ENCODE data around the gene SPATA13.
"Not testable (repeated sequence)": the region's sequence is repeated elsewhere in the genome, so short reads cannot be mapped to it uniquely, and the experiment has no call there.

SPATA13 gene

DNA sequence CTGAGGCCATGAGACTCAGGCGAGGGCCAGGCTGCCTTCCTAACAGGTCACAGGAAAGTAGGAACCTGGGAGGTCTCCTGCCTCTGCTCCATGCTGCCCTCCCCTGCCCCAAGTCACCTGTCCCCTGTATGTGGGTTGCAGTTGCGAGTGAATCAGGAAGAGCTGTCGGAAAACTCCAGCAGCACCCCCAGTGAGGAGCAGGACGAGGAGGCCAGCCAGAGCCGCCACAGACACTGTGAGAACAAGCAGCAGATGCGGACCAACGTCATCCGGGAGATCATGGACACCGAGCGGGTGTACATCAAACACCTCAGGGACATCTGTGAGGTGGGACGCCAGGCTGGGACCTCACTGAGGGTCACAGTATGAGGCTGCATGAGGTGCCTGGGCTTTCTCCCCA, 126.1 kb downstream of the SPATA13 start:
- DNase-seq, result no peak

DNA sequence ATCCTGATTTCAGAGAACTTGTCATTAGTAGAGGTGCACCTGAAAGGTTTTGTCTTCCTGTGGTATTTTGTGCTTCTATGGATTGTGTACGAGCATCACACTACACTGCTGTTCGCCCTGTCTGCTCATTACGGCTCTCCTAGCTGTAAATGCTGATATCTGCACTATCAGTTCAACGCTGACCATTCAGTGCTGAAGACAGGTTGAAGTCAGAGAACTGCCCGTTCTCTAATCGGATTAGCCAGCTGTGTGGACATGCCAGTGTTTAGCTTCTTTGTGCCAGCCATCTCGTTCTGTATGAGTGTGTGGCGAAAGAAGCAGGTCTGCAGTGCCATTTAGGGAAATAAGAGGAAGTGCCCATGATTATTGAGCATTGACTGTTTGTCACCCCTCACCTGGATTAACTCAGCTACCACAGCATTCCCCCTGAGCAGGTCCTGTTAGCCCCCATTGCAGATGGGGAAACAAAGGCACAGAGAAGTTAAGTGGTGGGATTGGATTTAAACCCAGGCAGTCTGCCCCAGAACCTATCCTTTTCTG, 127.3 kb downstream of the SPATA13 start:
- DNase-seq, result no peak

DNA sequence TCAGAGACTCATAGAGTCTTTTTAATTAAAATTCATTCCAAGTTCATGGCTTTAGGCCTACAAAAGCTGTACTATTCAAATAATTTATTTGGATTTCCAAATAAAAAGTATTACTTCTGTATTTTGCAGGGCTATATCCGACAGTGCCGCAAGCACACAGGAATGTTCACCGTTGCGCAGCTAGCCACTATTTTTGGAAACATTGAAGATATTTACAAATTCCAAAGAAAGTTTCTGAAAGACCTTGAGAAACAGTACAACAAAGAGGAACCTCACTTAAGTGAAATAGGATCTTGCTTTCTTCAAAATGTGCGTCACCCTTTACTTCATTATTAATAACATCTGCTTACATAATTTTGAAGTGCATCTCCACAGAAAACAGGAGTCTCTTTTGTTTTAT, 128.3 kb downstream of the SPATA13 start:
- DNase-seq, result no peak

- no peak for DNase-seq
Measured at GRCh38 chr13:24290280-24290932, 129.9 kb downstream of the SPATA13 start.

DNA sequence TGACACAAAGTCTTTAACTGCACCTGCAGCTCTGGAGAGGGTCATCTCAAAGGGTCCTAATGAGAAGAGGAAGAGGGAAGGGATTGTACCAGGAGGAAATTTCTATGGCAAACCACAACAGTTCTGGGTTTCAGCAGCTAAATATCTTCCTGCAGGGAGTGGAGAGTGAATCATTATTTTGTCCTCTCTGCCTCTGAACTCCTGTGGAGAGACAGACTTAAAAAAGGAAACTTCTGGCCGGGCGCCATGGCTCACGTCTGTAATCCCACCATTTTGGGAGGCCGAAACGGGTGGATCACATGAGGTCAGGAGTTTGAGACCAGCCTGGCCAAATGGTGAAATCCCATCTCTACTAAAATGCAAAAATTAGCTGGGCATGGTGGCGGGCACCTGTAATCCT, 132.0 kb downstream of the SPATA13 start:
- DNase-seq, result no peak

DNA sequence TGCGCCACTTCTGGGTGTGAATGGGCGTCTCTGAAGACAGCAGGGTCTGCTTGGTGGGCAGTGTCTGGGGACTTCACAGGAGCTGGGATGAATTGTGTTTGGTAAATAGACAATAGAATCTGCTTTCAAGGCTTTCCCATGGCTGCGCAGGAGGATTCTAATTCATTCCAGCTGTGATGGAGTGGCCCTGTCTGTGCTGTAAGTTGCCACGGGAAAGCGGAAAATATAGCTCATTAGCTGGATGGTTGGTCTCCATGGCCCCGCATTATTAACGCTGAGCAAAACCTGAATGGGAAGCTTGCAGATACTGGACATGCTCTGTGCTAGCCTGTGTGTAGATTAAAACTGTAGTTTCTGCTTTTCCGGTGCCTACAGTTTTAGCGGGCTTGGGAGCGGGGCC, 133.2 kb downstream of the SPATA13 start:
- no peak for DNase-seq

DNA sequence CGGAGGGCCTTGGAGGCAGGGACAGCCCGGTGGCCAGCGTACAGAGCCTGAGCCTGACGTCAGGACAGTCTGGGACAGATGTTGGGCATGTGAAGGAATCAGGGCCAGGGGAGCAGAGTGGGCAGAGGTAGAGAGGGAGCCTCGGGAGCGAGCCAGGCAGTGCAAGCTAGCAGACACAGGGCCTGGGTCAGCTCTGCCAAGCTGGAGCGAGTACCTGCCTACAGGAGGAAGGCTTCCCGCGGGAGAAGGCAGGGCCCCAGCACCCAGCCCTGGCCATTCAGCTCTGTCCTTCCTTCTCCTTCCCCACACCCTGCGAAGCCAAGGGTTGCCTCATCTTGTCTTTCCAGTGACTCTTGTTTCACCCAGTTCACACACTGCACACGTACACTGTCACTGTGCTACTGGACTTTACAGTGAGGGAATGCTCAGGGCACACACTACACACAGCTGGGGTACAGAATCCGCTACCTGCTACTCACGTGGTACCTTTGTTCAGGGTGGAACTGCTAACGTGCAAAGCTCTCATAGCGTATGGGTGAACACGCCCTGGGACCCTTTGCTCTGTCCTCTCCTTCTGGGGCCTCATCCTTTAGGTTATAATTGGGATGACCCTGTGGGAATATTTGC, 139.1 kb downstream of the SPATA13 start:
- DNase-seq, result no peak

DNA sequence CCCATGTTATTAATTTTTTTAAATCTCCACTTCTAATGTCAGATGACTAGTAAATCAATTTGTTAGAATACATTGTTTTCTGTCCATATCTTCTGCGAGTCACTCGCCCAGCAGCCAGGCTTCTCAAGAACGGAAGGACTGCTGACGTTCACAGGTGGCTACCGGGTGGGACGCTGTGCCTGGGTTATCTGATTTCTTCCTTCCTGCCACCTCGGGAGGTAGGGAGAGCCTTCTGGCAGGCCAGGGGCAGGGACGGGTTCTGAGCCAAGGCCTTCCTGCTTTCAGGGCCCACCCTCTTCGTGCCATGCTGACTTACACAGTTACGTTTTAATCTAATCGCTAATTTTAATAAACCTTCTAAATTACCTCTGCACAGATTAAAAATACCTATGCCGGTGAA, 140.9 kb downstream of the SPATA13 start:
- DNase-seq, result no peak

DNA sequence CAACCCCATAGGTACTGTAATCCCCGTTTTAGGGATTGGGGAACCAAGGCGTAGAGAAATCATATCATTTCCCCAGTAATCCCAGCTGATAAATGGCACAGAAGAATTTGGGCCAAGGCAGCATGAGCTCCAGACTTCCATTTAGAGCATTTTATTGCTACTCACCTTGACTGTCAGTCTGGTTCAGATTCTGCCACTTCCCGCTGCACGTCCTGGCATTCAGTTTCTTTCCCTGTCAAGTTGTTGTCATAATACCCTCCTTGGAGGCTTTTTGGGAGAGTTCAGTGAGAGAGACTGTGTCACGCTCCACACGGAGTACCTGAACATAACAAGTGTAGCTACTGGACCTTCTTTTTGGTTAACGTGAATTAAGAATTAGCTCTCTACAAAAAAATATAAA, 141.4 kb downstream of the SPATA13 start:
- DNase-seq, result no peak

- DNase-seq, result no peak
Measured at GRCh38 chr13:24304620-24305019, 144.1 kb downstream of the SPATA13 start.

- no peak for DNase-seq
Measured at GRCh38 chr13:24306632-24307031, 146.1 kb downstream of the SPATA13 start.

DNA sequence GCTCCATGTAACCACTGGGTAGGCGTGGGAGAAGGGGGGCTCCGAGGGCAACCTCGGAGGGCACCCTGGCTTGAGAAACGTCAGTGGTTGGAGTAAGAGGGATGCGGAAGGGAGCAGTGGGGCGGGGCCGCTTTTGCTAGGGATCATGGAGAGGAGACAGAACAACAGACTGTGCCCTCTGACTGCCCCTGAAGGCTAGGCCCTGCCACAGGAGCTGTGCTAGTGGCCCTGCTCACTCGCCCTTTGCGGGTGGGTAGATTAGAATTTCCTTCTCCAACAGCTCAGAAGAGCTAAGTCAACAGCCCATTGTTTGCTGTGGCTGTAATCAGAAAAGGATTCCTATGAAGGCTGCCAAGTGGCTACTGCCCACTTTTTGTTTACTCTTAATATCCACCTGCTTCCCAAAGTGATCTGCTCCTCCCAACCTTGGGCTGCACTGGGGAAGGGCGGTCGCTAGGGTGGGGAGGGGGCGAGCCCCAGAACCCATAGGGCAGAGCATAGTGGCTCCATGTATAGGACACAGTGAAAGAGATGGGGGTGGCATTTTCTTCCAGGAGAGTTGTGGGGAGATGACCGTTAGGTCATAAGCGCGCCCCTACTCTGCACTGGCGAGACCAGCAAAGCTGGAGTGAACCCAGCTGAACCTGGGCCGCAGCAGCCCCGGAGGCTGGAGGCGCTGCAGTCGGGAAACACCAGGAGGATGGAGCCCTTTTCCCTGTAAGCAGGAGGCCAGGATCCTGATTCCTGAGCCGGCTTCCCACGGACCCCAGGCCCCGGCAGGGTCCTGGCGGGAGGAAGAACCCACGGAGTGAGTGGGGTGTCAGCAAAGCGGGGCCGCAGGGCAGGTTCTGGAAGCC, 146.9 kb downstream of the SPATA13 start:
- DNase-seq, result no peak

- DNase-seq, result no peak
Measured at GRCh38 chr13:24308068-24308445, 147.5 kb downstream of the SPATA13 start.

- no peak for DNase-seq
Measured at GRCh38 chr13:24308488-24309020, 148.0 kb downstream of the SPATA13 start.

- DNase-seq, result not testable (repeated sequence)
Measured at GRCh38 chr13:24309300-24309699, 148.8 kb downstream of the SPATA13 start, which contains the start of gene C1QTNF9. Gene C1QTNF9, plus strand, starts transcription at chr13:24309580. Its CDS starts 6,424 bp downstream, at chr13:24316004.

DNA sequence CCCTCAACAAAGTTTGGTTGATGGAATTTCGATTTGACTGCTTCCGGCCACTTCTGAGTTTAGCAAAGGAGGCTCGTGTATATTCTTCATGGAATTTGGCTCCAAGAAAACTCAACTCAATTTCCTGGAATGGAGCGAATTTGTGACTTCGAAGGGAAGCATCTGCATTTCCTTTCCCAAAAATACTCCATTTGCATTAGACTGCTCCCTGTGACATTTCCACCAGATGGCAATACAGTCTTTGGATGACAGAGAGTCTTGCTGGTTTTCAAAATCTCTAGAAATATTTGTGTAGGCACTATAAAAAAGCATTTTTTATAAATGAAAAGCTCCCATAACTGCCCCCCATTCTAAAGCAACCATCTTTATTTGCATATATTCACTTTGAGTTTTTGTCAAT, 152.9 kb downstream of the SPATA13 start:
- DNase-seq, result no peak

GRCh38 chr13:24317835-24318234, 157.3 kb downstream of the SPATA13 start:
- DNase-seq, result not testable (repeated sequence)

DNA sequence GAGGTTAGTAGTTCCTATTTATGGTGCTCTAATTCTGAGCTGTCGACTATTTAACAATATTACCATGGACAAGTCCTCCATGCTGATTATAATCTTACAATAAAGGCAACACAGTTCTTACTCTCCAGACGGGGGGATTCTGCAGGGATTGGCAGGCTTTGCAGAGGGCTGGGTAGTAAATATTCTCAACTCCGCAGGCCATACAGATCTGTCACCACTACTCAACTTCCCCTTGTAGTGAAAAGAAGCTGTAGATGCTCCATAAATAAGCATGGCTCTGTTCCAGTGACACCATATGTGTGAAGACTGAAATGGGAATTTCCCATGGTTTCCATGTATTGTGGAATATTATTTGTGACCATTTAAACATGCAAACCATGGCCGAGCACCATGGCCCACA, 158.4 kb downstream of the SPATA13 start:
- not testable (repeated sequence) for DNase-seq

GRCh38 chr13:24319641-24320040, 159.1 kb downstream of the SPATA13 start:
- DNase-seq, result not testable (repeated sequence)

DNA sequence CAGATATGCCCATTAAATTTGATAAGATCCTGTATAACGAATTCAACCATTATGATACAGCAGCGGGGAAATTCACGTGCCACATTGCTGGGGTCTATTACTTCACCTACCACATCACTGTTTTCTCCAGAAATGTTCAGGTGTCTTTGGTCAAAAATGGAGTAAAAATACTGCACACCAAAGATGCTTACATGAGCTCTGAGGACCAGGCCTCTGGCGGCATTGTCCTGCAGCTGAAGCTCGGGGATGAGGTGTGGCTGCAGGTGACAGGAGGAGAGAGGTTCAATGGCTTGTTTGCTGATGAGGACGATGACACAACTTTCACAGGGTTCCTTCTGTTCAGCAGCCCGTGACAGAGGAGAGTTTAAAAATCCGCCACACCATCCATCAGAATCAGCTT, 160.9 kb downstream of the SPATA13 start:
- not testable (repeated sequence) for DNase-seq

GRCh38 chr13:24322470-24322869, 161.9 kb downstream of the SPATA13 start:
- not testable (repeated sequence) for DNase-seq

DNA sequence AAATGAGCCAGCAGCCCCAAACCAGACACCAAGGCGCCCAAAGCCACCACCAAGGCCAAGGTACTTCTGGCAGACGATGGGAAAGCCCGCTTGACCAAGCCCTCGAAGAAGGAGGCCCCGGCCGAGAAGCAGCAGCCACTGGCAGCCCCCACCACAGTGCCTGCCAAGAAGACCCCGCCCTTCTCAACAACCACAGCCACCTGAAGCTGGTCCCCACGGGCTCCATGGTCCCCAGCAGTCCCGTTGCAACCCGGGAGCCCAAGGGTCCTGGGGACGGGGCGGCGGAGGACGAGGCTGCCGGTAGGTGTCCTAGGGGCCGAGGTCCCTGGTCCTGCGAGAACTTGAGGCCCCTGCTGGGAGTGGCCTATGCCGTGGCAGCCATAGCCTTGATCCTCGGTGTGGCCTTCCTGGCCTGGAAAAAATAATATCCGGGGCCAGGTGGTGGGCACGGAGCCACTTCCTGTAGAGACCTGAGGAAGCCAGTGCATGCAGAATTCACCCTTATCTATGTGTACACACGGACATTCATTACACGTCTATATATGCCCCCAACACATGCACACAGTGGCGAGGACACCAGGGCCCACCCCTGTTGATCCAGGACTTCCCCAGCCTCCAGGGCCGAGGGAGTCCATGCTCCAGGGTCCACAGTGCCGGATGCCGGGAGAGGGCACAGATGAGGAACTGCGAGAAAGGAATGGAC, 162.7 kb downstream of the SPATA13 start:
- no peak for DNase-seq

DNA sequence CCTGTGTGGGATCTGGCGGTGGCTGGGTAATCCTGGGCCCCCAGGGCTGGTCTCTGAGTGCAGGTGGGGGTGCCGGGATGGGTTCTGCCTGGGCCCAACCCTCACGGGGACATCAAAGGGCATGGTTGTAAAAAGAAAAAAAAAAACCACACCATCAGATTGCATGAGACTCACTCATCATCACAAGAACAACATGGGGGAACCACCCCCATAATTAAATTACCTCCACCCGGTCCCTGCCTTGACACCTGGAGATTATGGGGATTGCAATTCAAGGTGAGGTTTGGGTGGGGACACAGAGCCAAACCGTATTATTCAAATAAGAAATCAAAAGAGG, 163.2 kb downstream of the SPATA13 start:
- no peak for DNase-seq
